ENCODE data around the gene DNAJA2. TPM values are rescaled to one million over a fixed set of nuclear protein-coding genes. Genes with fewer than 3 reads are reported as not detected.
A peak's percentile ranks its signal among the peaks of the same experiment; 100 is the strongest.
"Not testable (repeated sequence)": the region's sequence is repeated elsewhere in the genome, so short reads cannot be mapped to it uniquely, and the experiment has no call there.

DNAJA2 gene
- total and polyA plus RNA-seq, 8 donors, result 7.5 to 80.6 (median 40.9) TPM

GRCh38 chr16:46948548-46949166, 24.8 kb downstream of the DNAJA2 start:
- intact Hi-C loops (cut with DNase I; ENCODE audit: low total_unique reads), result no loop called here
- WGBS, 5 donors, result 58 to 82% (median 67%) methylated on average over 4 of the region's 4 CpGs
- H3K27ac ChIP-seq, result no peak overlapping the region
- peak in 1 of 2 donors; percentile 17 for DNase-seq
- no peaks in the 10 kb centered on the region for H3K4me1 ChIP-seq
- no peaks in the 10 kb centered on the region for H3K27me3 ChIP-seq
- no peaks in the 10 kb centered on the region for H3K9me3 ChIP-seq
- TF ChIP-seq EP300 (IDR thresholded peaks at IDR 0.05), result no peak
- H3K36me3 ChIP-seq, result no peaks in the 10 kb centered on the region
- no peak overlapping the region for H3K4me3 ChIP-seq

- Histone ChIP-seq H3K9me3 (no peaks in the 10 kb centered on the region), H3K27me3 (no peaks in the 10 kb centered on the region), H3K36me3 (no peaks in the 10 kb centered on the region), H3K4me3 (no peak overlapping the region), H3K27ac (no peak overlapping the region), H3K4me1 (no peaks in the 10 kb centered on the region)
- peak; percentile 26 to 61 for DNase-seq
- intact Hi-C loops (cut with DNase I; ENCODE audit: low total_unique reads), result no loop called here
- WGBS, 5 donors, result 85 to 93% (median 90%) methylated on average over 7 of the region's 7 CpGs
- TF ChIP-seq CTCF (IDR thresholded peaks at IDR 0.05), result peak in 4 of 7 experiments; percentile 29 to 51 (median 38)
- TF ChIP-seq POLR2A (IDR thresholded peaks at IDR 0.05), result no peak
Observed at GRCh38 chr16:46947900-46948547, 25.4 kb downstream of the DNAJA2 start.

GRCh38 chr16:46944713-46945112, 28.8 kb downstream of the DNAJA2 start:
- intact Hi-C loops (cut with DNase I; ENCODE audit: low total_unique reads); H3K27me3 ChIP-seq; DNase-seq; H3K4me1 ChIP-seq; H3K27ac ChIP-seq; H3K36me3 ChIP-seq; H3K9me3 ChIP-seq; H3K4me3 ChIP-seq: not testable (repeated sequence)
- 86 to 92% (median 89%) methylated on average over 8 of the region's 8 CpGs for WGBS, 5 donors

- Histone ChIP-seq H3K4me1 (no peaks in the 10 kb centered on the region), H3K9me3 (no peaks in the 10 kb centered on the region), H3K27ac (no peak overlapping the region), H3K27me3 (no peaks in the 10 kb centered on the region), H3K36me3 (no peaks in the 10 kb centered on the region), H3K4me3 (no peak overlapping the region)
- no peak for DNase-seq
- intact Hi-C loops (cut with DNase I; ENCODE audit: low total_unique reads), result no loop called here
- TF ChIP-seq CTCF (IDR thresholded peaks at IDR 0.05) (no peak), POLR2AphosphoS5 (IDR thresholded peaks at IDR 0.05) (no peak), POLR2A (IDR thresholded peaks at IDR 0.05) (no peak), EP300 (IDR thresholded peaks at IDR 0.05) (no peak)
Observed at GRCh38 chr16:46937536-46937935, 35.9 kb downstream of the DNAJA2 start.

GRCh38 chr16:46932802-46933201, 40.7 kb downstream of the DNAJA2 start:
- Histone ChIP-seq H3K9me3 (no peaks in the 10 kb centered on the region), H3K4me1 (peaks cover 0 to 9% (median 3%) of the 10 kb centered on the region in 4 donors), H3K4me3 (no peak overlapping the region), H3K36me3 (peaks cover 3 to 32% (median 22%) of the 10 kb centered on the region in 4 donors), H3K27me3 (no peaks in the 10 kb centered on the region), H3K27ac (no peak overlapping the region)
- DNase-seq, result peak in 1 of 2 donors; percentile 36
- intact Hi-C loops (cut with DNase I; ENCODE audit: low total_unique reads), result no loop called here
- TF ChIP-seq POLR2AphosphoS5 (IDR thresholded peaks at IDR 0.05), result no peak
- TF ChIP-seq POLR2A (IDR thresholded peaks at IDR 0.05), result no peak
- no peak for TF ChIP-seq CTCF (IDR thresholded peaks at IDR 0.05)
- no peak for TF ChIP-seq EP300 (IDR thresholded peaks at IDR 0.05)
- 52 to 63% (median 56%) methylated on average over 7 of the region's 7 CpGs for WGBS, 5 donors

All from stomach (tissue), 9 donors.